Daoy (cell line): ENCODE data around the gene HCFC1. TPM values are rescaled to one million over a fixed set of nuclear protein-coding genes. Genes with fewer than 3 reads are reported as not detected.

ENCODE experiments used
- DNase-seq: peaks from one replicate; pipeline ENCODE4 v3.0.0-alpha.2; 2015; ENCODE audit warnings: low read depth
- total RNA-seq: library from RNA; depleted of rRNA; stranded (reverse); fragments of >200 nt; shearing (Covaris generic); gene quantifications from 2 replicates; pipeline ENCODE4 v1.2.3, GENCODE V29; 2014

HCFC1 gene
- total RNA-seq, 1 experiment from 2014 or later: 38.1 TPM

- no peak for DNase-seq
These were observed 32.0 kb downstream of the HCFC1 start for GRCh38 chrX:153939573-153939972.

- DNase-seq: no peak
These were observed 33.3 kb downstream of the HCFC1 start for GRCh38 chrX:153938226-153938786.

- DNase-seq: no peak
These were observed 34.6 kb downstream of the HCFC1 start for GRCh38 chrX:153937056-153937455.

- no peak for DNase-seq
These were observed 36.2 kb downstream of the HCFC1 start for GRCh38 chrX:153935326-153935851.

GRCh38 chrX:153934762-153935325 is 36.8 kb downstream of the HCFC1 start, which contains the start of gene NAA10:
TSS of gene NAA10 (minus strand) at chrX:153935037. CDS start at chrX:153934904, 133 bp downstream.
- peak; percentile 83 for DNase-seq

- no peak for DNase-seq
These were observed 37.4 kb downstream of the HCFC1 start for GRCh38 chrX:153934148-153934761.

GRCh38 chrX:153933748-153934147 is 37.9 kb downstream of the HCFC1 start:
- peak; percentile 18 for DNase-seq

GRCh38 chrX:153932220-153932915 is 39.2 kb downstream of the HCFC1 start:
- no peak for DNase-seq

- no peak for DNase-seq
These were observed 39.9 kb downstream of the HCFC1 start for GRCh38 chrX:153931748-153932147.

GRCh38 chrX:153931151-153931550 is 40.5 kb downstream of the HCFC1 start:
- DNase-seq: no peak

- no peak for DNase-seq
These were observed 41.4 kb downstream of the HCFC1 start for GRCh38 chrX:153930011-153930910.

GRCh38 chrX:153929576-153929975 is 42.0 kb downstream of the HCFC1 start:
- DNase-seq: no peak

GRCh38 chrX:153928846-153929245 is 42.8 kb downstream of the HCFC1 start:
- DNase-seq: no peak

- peak; percentile 97 for DNase-seq
These were observed 43.5 kb downstream of the HCFC1 start for GRCh38 chrX:153927922-153928760.

GRCh38 chrX:153927672-153927921 is 44.0 kb downstream of the HCFC1 start:
- no peak for DNase-seq

- DNase-seq: peak; percentile 49
These were observed 44.6 kb downstream of the HCFC1 start for GRCh38 chrX:153926858-153927671.

- no peak for DNase-seq
These were observed 45.1 kb downstream of the HCFC1 start for GRCh38 chrX:153926552-153926857.

- no peak for DNase-seq
These were observed 45.7 kb downstream of the HCFC1 start, which contains the start of gene ARHGAP4 for GRCh38 chrX:153925739-153926551. TSS of gene ARHGAP4 (minus strand) at chrX:153926264. CDS start at chrX:153926202, 62 bp downstream.

- no peak for DNase-seq
These were observed 46.3 kb downstream of the HCFC1 start for GRCh38 chrX:153925387-153925738.
